ENCODE results near the gene CDCP1.

The CDCP1 gene

GRCh38 chr3:45170096-45170495 lies 23.9 kb upstream of the CDCP1 start:
- no peak overlapping the region for H3K27ac ChIP-seq
- TF ChIP-seq ZFX (IDR thresholded peaks at IDR 0.05) (no peak), CTCF (conservative IDR thresholded peaks at IDR 0.05) (no peak)

- TF ChIP-seq CTCF (conservative IDR thresholded peaks at IDR 0.05), result no peak
- TF ChIP-seq ZFX (IDR thresholded peaks at IDR 0.05), result no peak
- no peak overlapping the region for H3K27ac ChIP-seq
Measured at GRCh38 chr3:45169125-45169904, 23.1 kb upstream of the CDCP1 start.

GRCh38 chr3:45168451-45168850 lies 22.3 kb upstream of the CDCP1 start:
- no peak for TF ChIP-seq ZFX (IDR thresholded peaks at IDR 0.05)
- TF ChIP-seq CTCF (conservative IDR thresholded peaks at IDR 0.05), result no peak
- no peak overlapping the region for H3K27ac ChIP-seq

GRCh38 chr3:45167011-45167911 lies 21.1 kb upstream of the CDCP1 start:
- H3K27ac ChIP-seq, result peak overlapping the region; percentile 9; the same call in 1 of the 2 replicates
- no peak for TF ChIP-seq ZFX (IDR thresholded peaks at IDR 0.05)
- no peak for TF ChIP-seq CTCF (conservative IDR thresholded peaks at IDR 0.05)

GRCh38 chr3:45166321-45166879 lies 20.2 kb upstream of the CDCP1 start:
- no peak overlapping the region for H3K27ac ChIP-seq
- TF ChIP-seq ZFX (IDR thresholded peaks at IDR 0.05) (no peak), CTCF (conservative IDR thresholded peaks at IDR 0.05) (no peak)

GRCh38 chr3:45165497-45166283 lies 19.5 kb upstream of the CDCP1 start:
- TF ChIP-seq CTCF (conservative IDR thresholded peaks at IDR 0.05) (no peak), ZFX (IDR thresholded peaks at IDR 0.05) (no peak)
- no peak overlapping the region for H3K27ac ChIP-seq
